Neuronal stem cell (in vitro differentiated cells): ENCODE results near the gene IQCE.
A peak's percentile ranks its signal among the peaks of the same experiment; 100 is the strongest.
"Not testable (repeated sequence)": the region's sequence is repeated elsewhere in the genome, so short reads cannot be mapped to it uniquely, and the experiment has no call there.

Source experiments
- DNase-seq: peaks from one replicate; pipeline ENCODE4 v3.0.0-alpha.2; 2013; ENCODE audit warnings: low spot score
- H2AFZ ChIP-seq: one replicate; pipeline ENCODE4 v1.6.1; 2013; ENCODE audit warnings: mild to moderate bottlenecking, low read length, inconsistent platforms
- H2AK5ac ChIP-seq: 2 replicates; pipeline ENCODE4 v1.6.1; 2013; ENCODE audit warnings: low read depth, mild to moderate bottlenecking, inconsistent platforms, low read length, moderate library complexity, mixed read lengths
- H2BK120ac ChIP-seq: 2 replicates; pipeline ENCODE4 v1.6.1; 2013; ENCODE audit warnings: low read depth, mild to moderate bottlenecking, inconsistent platforms, low read length, moderate library complexity, mixed read lengths
- H2BK12ac ChIP-seq: one replicate; pipeline ENCODE4 v1.6.1; 2013; ENCODE audit warnings: low read length, inconsistent platforms
- H2BK15ac ChIP-seq: 2 replicates; pipeline ENCODE4 v1.6.1; 2013; ENCODE audit warnings: mild to moderate bottlenecking, low read length, inconsistent platforms, mixed read lengths
- H2BK5ac ChIP-seq: one replicate; pipeline ENCODE4 v1.6.1; 2013; ENCODE audit warnings: inconsistent platforms, mild to moderate bottlenecking, low read length, moderate library complexity
- H3K14ac ChIP-seq: one replicate; pipeline ENCODE4 v1.6.1; 2013; ENCODE audit warnings: low read length, inconsistent platforms
- H3K18ac ChIP-seq: 2 replicates; pipeline ENCODE4 v1.6.1; 2013; ENCODE audit warnings: low read length, inconsistent platforms
- H3K23ac ChIP-seq: 2 replicates; pipeline ENCODE4 v1.6.1; 2013; ENCODE audit warnings: low read depth, mild to moderate bottlenecking, mixed read lengths, low read length, inconsistent platforms; ENCODE audit not compliant: poor library complexity
- H3K27ac ChIP-seq: replicated peaks from 3 replicates; pipeline ENCODE4 v1.5.1; 2013; ENCODE audit warnings: low read length, inconsistent platforms
- H3K27me3 ChIP-seq, 3 experiments: 2 replicates each; pipeline ENCODE4 v1.6.1; 2013; ENCODE audit warnings: low read length in 3 of 3, mild to moderate bottlenecking in 2 of 3, inconsistent platforms in 1 of 3, low read depth in 1 of 3, mixed read lengths in 1 of 3, moderate library complexity in 1 of 3; ENCODE audit not compliant: control insufficient read depth in 3 of 3, insufficient read depth in 3 of 3
- H3K36me3 ChIP-seq, 2 donors: replicated peaks in 1 of 2; 2 replicates each; pipeline ENCODE4 v1.6.1; 2013; ENCODE audit warnings: low read length in 2 of 2; ENCODE audit not compliant: control insufficient read depth in 2 of 2, insufficient read depth in 2 of 2
- H3K4ac ChIP-seq: 2 replicates; pipeline ENCODE4 v1.6.1; 2013; ENCODE audit warnings: inconsistent platforms, mild to moderate bottlenecking, low read length, moderate library complexity
- H3K4me1 ChIP-seq, 2 donors: 1 replicate in 1 of 2; 2 replicates in 1 of 2; pipeline ENCODE4 v1.6.1; 2013; ENCODE audit warnings: low read length in 2 of 2, low read depth in 1 of 2; ENCODE audit not compliant: control insufficient read depth in 2 of 2, insufficient read depth in 1 of 2
- H3K4me2 ChIP-seq: one replicate; pipeline ENCODE4 v1.6.1; 2013; ENCODE audit warnings: mild to moderate bottlenecking, low read length, inconsistent platforms; ENCODE audit not compliant: insufficient read depth, poor library complexity, severe bottlenecking
- H3K4me3 ChIP-seq, 2 donors: 2 replicates each; pipeline ENCODE4 v1.5.1; 2013; ENCODE audit warnings: low read length in 2 of 2, mild to moderate bottlenecking in 2 of 2, inconsistent platforms in 1 of 2, moderate library complexity in 1 of 2
- H3K79me1 ChIP-seq: one replicate; pipeline ENCODE4 v1.6.1; 2013; ENCODE audit warnings: low read depth, mild to moderate bottlenecking, inconsistent platforms, low read length, moderate library complexity
- H3K9ac ChIP-seq: one replicate; pipeline ENCODE4 v1.6.1; 2013; ENCODE audit warnings: mild to moderate bottlenecking, low read depth, low read length, inconsistent platforms; ENCODE audit not compliant: poor library complexity
- H3K9me3 ChIP-seq, 2 donors: replicated peaks in 1 of 2; 2 replicates each; pipeline versions ENCODE3 to v1.6.1; 2013; ENCODE audit warnings: low read length in 2 of 2, mild to moderate bottlenecking in 2 of 2, inconsistent platforms in 1 of 2, low read depth in 1 of 2, mixed read lengths in 1 of 2, moderate library complexity in 1 of 2; ENCODE audit not compliant: control insufficient read depth in 2 of 2, insufficient read depth in 1 of 2
- H4K8ac ChIP-seq: one replicate; pipeline ENCODE4 v1.6.1; 2013; ENCODE audit warnings: low read depth, mild to moderate bottlenecking, inconsistent platforms, low read length, moderate library complexity
- H4K91ac ChIP-seq: one replicate; pipeline ENCODE4 v1.6.1; 2013; ENCODE audit warnings: low read length, low read depth, mild to moderate bottlenecking, inconsistent platforms; ENCODE audit not compliant: poor library complexity
- WGBS, 2 donors: extraction: QIAGEN DNeasy Blood & Tissue Kit; methylation state at CpG; one replicate each; pipeline ENCODE4 v1.1.7; 2013; ENCODE audit warnings: missing lambda C conversion rate in 2 of 2, mixed read lengths in 1 of 2; ENCODE audit not compliant: insufficient read length in 2 of 2, insufficient replicate concordance in 1 of 2; ENCODE audit errors: extremely low coverage in 2 of 2; 5-methylcytosine and 5-hydroxymethylcytosine counted together

IQCE gene

GRCh38 chr7:2531796-2532110, 27.0 kb upstream of the IQCE start:
- not testable (repeated sequence) for H2AFZ ChIP-seq, H2BK15ac ChIP-seq, H2BK120ac ChIP-seq, H3K27ac ChIP-seq, H3K9me3 ChIP-seq, H3K27me3 ChIP-seq, H2AK5ac ChIP-seq, DNase-seq, H3K23ac ChIP-seq, H3K4ac ChIP-seq, H4K91ac ChIP-seq, H3K14ac ChIP-seq, H3K18ac ChIP-seq, H3K4me2 ChIP-seq, H2BK12ac ChIP-seq, H3K4me3 ChIP-seq, H2BK5ac ChIP-seq
- peaks cover 27 to 28% of the 10 kb centered on the region in 2 donors for H3K36me3 ChIP-seq
- H3K9ac ChIP-seq = peak overlapping the region; percentile 44
- peaks cover 22 to 25% of the 10 kb centered on the region in 2 donors for H3K4me1 ChIP-seq
- WGBS, 2 donors = no CpG with 5 or more reads among the region's 17 CpGs
- H4K8ac ChIP-seq = peak overlapping the region; percentile 82
- H3K79me1 ChIP-seq = peaks cover 13% of the 10 kb centered on the region

DNA sequence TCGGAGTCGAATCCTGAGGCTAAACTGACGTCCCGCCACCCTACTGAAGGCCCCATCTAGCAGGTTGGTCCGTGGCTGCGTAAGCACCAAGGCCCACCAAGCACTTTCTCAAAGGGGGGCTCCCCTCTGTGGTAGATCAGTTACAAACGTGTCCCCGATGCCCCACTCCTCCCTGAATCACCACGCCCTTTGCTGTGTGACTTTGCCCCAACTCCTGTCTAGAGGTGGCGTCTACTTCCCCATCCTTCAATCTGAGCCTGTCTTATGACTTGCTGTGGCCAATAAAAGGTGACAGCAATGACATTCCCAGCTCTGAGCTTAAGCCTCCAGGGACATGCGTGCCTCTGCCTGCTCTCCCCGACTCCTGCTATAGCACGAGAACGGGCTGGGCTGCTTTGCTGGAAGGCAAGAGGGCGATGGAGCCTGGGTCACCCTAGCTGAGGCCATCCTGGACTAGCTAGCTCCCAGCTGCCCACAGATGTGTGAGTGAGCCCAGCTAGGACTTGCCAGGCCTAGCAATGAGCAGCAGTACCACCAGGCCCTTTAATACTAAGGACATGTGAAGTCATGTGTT, 26.5 kb upstream of the IQCE start:
- not testable (repeated sequence) for H4K91ac ChIP-seq
- H3K4me1 ChIP-seq = peaks cover 20 to 21% of the 10 kb centered on the region in 2 donors
- WGBS, 2 donors = no CpG with 5 or more reads among the region's 15 CpGs

DNA sequence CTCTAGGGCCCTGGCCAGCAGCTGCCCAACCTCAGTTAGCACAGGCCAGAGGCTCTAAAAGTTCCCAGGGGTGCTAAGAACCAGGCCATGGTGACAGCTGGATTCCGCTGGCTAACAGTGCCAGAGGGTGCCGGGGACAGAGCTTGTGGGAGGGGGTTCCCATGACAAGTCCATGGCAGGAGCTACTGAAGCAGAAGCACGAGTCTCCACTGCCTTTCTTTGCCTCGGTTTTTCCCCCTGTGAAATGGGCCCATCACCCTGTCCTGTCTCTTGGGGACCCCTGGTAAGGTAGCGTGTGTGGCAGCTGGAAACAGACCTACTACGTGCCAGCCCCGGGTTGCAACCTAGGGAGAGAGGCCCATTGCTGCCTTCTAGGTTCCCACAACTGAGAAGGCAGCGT, 26.0 kb upstream of the IQCE start:
- not testable (repeated sequence) for H3K4me2 ChIP-seq, H3K27me3 ChIP-seq, H3K4me3 ChIP-seq, H4K8ac ChIP-seq, H2BK5ac ChIP-seq, H3K14ac ChIP-seq, H3K18ac ChIP-seq, H3K9ac ChIP-seq, H3K23ac ChIP-seq, H2AK5ac ChIP-seq, H3K79me1 ChIP-seq, H3K9me3 ChIP-seq, H2BK15ac ChIP-seq, H2AFZ ChIP-seq, DNase-seq, H3K4ac ChIP-seq, H4K91ac ChIP-seq, H3K27ac ChIP-seq, H2BK120ac ChIP-seq, H2BK12ac ChIP-seq
- peaks cover 16 to 17% of the 10 kb centered on the region in 2 donors for H3K4me1 ChIP-seq
- no CpG with 5 or more reads among the region's 8 CpGs for WGBS, 2 donors
- H3K36me3 ChIP-seq = peaks cover 17 to 21% of the 10 kb centered on the region in 2 donors

More for the DNA sequence above, 26.5 kb upstream of the IQCE start:
- H3K27me3 ChIP-seq, H2BK120ac ChIP-seq, H3K23ac ChIP-seq, H2AK5ac ChIP-seq, H3K9ac ChIP-seq, H3K9me3 ChIP-seq, H2AFZ ChIP-seq, H2BK5ac ChIP-seq, H3K4ac ChIP-seq, DNase-seq, H3K4me2 ChIP-seq, H3K18ac ChIP-seq, H3K79me1 ChIP-seq, H2BK12ac ChIP-seq, H3K4me3 ChIP-seq, H2BK15ac ChIP-seq, H3K14ac ChIP-seq: not testable (repeated sequence)
- H4K8ac ChIP-seq = peak overlapping the region; percentile 17
- peaks cover 21 to 23% of the 10 kb centered on the region in 2 donors for H3K36me3 ChIP-seq
- peak overlapping the region; percentile 43 for H3K27ac ChIP-seq

DNA sequence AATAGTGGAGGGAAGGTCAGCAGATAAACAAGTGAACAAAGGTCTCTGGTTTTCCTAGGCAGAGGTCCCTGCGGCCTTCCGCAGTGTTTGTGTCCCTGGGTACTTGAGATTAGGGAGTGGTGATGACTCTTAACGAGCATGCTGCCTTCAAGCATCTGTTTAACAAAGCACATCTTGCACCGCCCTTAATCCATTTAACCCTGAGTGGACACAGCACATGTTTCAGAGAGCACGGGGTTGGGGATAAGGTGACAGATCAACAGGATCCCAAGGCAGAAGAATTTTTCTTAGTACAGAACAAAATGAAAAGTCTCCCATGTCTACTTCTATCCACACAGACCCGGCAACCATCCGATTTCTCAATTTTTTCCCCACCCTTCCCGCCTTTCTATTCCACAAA, 25.2 kb upstream of the IQCE start:
- H2AK5ac ChIP-seq, H2BK5ac ChIP-seq, H3K4me3 ChIP-seq, H4K91ac ChIP-seq, H3K27me3 ChIP-seq, H3K9me3 ChIP-seq, H3K18ac ChIP-seq, H3K79me1 ChIP-seq, H2AFZ ChIP-seq, H3K14ac ChIP-seq, H3K4ac ChIP-seq, H3K27ac ChIP-seq, H3K23ac ChIP-seq, H2BK12ac ChIP-seq, H2BK15ac ChIP-seq, H2BK120ac ChIP-seq, H3K9ac ChIP-seq, H3K4me2 ChIP-seq, H4K8ac ChIP-seq, DNase-seq: not testable (repeated sequence)
- H3K36me3 ChIP-seq = peaks cover 19 to 21% of the 10 kb centered on the region in 2 donors
- no CpG with 5 or more reads among the region's 8 CpGs for WGBS, 2 donors
- peaks cover 10 to 12% of the 10 kb centered on the region in 2 donors for H3K4me1 ChIP-seq
